H1 (cell line): ENCODE data around the gene MCM7. TPM values are rescaled to one million over a fixed set of nuclear protein-coding genes. Genes with fewer than 3 reads are reported as not detected.

ENCODE experiments used
- CTCF ChIA-PET: fragments of 300-600 bp; sonication (Branson Sonifier 250); formaldehyde crosslinking; loops from one replicate; lab custom pipeline; 2021; ENCODE audit not compliant: partially characterized antibody; lab: Charles Lee
- POLR2A ChIA-PET: fragments of 300-600 bp; sonication (Branson Sonifier 250); formaldehyde crosslinking; loops from one replicate; lab custom pipeline; 2021; ENCODE audit warnings: inconsistent platforms; ENCODE audit not compliant: partially characterized antibody; lab: Charles Lee
- DNase-seq, 2 experiments: peaks; one replicate each; pipeline versions ENCODE4 v3.0.0 to v3.0.0-alpha.2; 2010 to 2022; ENCODE audit warnings: low spot score in 2 of 2, low read depth in 1 of 2, mixed read lengths in 1 of 2
- FAIRE-seq: peaks from 2 replicates; lab custom pipeline; 2011; peaks lifted over from hg19 to GRCh38; lab: Jason Lieb, UNC
- H2AFZ ChIP-seq: 2 replicates; pipeline ENCODE4 v1.8.1; 2012; ENCODE audit warnings: low read length, inconsistent platforms
- H2AK5ac ChIP-seq: 2 replicates; pipeline ENCODE4 v1.6.1; 2013; ENCODE audit warnings: low read depth, low read length
- H2BK120ac ChIP-seq: replicated peaks from 2 replicates; pipeline ENCODE3; 2013; ENCODE audit warnings: low read depth, low read length, inconsistent platforms
- H2BK12ac ChIP-seq: 2 replicates; pipeline ENCODE4 v1.6.1; 2013; ENCODE audit warnings: low read depth, low read length
- H2BK15ac ChIP-seq: 2 replicates; pipeline ENCODE4 v1.6.1; 2013; ENCODE audit warnings: low read length
- H2BK20ac ChIP-seq: 2 replicates; pipeline ENCODE4 v1.6.1; 2013; ENCODE audit warnings: low read length
- H2BK5ac ChIP-seq: 2 replicates; pipeline ENCODE4 v1.6.1; 2013; ENCODE audit warnings: low read depth, low read length
- H3K14ac ChIP-seq: 2 replicates; pipeline ENCODE4 v1.6.1; 2013; ENCODE audit warnings: inconsistent platforms; ENCODE audit not compliant: insufficient read length
- H3K18ac ChIP-seq: 2 replicates; pipeline ENCODE4 v1.6.1; 2013; ENCODE audit warnings: low read length; ENCODE audit errors: extremely low read depth
- H3K23ac ChIP-seq: 2 replicates; pipeline ENCODE4 v1.6.1; 2013; ENCODE audit warnings: inconsistent platforms; ENCODE audit not compliant: insufficient read length
- H3K23me2 ChIP-seq: 2 replicates; pipeline ENCODE4 v1.6.1; 2013; ENCODE audit warnings: low read depth, low read length
- H3K27ac ChIP-seq: 2 replicates; pipeline ENCODE4 v1.6.1; 2011; ENCODE audit warnings: low read depth, low read length, inconsistent platforms
- H3K27me3 ChIP-seq, 4 experiments: replicated peaks in 1 of 4; 1 replicate in 1 of 4; 2 replicates in 3 of 4; pipeline versions ENCODE4 v1.6.1 to v1.8.1; 2011 to 2013; ENCODE audit warnings: low read length in 3 of 4, mild to moderate bottlenecking in 3 of 4, inconsistent platforms in 2 of 4, mixed read lengths in 2 of 4, moderate library complexity in 1 of 4; ENCODE audit not compliant: control insufficient read depth in 3 of 4, insufficient read depth in 3 of 4; ENCODE audit errors: extremely low read depth in 1 of 4
- H3K36me3 ChIP-seq, 4 experiments: 2 replicates each; pipeline versions ENCODE4 v1.6.1 to v1.8.1; 2011 to 2013; ENCODE audit warnings: mild to moderate bottlenecking in 4 of 4, low read length in 3 of 4, moderate library complexity in 2 of 4, control low read depth in 1 of 4, inconsistent platforms in 1 of 4; ENCODE audit not compliant: insufficient read depth in 4 of 4, control insufficient read depth in 2 of 4
- H3K4ac ChIP-seq: replicated peaks from 2 replicates; pipeline ENCODE3; 2013; ENCODE audit warnings: low read length, low read depth, mixed read lengths, inconsistent platforms; ENCODE audit not compliant: insufficient read length
- H3K4me1 ChIP-seq, 4 experiments: replicated peaks in 1 of 4; 1 replicate in 1 of 4; 2 replicates in 3 of 4; pipeline versions ENCODE4 v1.6.1 to v1.8.1; 2011 to 2013; ENCODE audit warnings: low read length in 3 of 4, inconsistent platforms in 2 of 4, mixed read lengths in 1 of 4; ENCODE audit not compliant: insufficient read depth in 4 of 4, control insufficient read depth in 3 of 4
- H3K4me2 ChIP-seq, 2 experiments: 2 replicates each; pipeline versions ENCODE4 v1.6.1 to v1.8.1; 2011 to 2013; ENCODE audit warnings: low read depth in 2 of 2, low read length in 2 of 2, control low read depth in 1 of 2, inconsistent platforms in 1 of 2, mild to moderate bottlenecking in 1 of 2; ENCODE audit not compliant: insufficient read depth in 1 of 2
- H3K4me3 ChIP-seq, 4 experiments: fragments of 200-600, 300-600 bp in 1 of 4; sonication (generic), shearing (Covaris generic), sonication (Bioruptor Twin) in 1 of 4; 2 replicates each; pipeline versions ENCODE4 v1.5.1 to v1.8.1; 2011 to 2016; ENCODE audit warnings: low read length in 4 of 4, low read depth in 3 of 4, control low read depth in 2 of 4, inconsistent platforms in 2 of 4, mild to moderate bottlenecking in 2 of 4, mixed read lengths in 1 of 4, moderate library complexity in 1 of 4; ENCODE audit not compliant: insufficient read depth in 2 of 4; ENCODE audit errors: extremely low read depth in 1 of 4
- H3K56ac ChIP-seq: replicated peaks from 2 replicates; pipeline ENCODE3; 2013; ENCODE audit warnings: low read depth, mild to moderate bottlenecking, mixed read lengths, low read length, inconsistent platforms; ENCODE audit not compliant: insufficient read length
- H3K79me1 ChIP-seq: 2 replicates; pipeline ENCODE4 v1.6.1; 2013; ENCODE audit warnings: low read depth, low read length, control low read depth
- H3K79me2 ChIP-seq, 2 experiments: 2 replicates each; pipeline versions ENCODE4 v1.6.1 to v1.8.1; 2012 to 2013; ENCODE audit warnings: low read length in 2 of 2, mild to moderate bottlenecking in 2 of 2, inconsistent platforms in 1 of 2; ENCODE audit not compliant: insufficient read depth in 2 of 2, control insufficient read depth in 1 of 2
- H3K9ac ChIP-seq, 4 experiments: replicated peaks in 1 of 4; 1 replicate in 1 of 4; 2 replicates in 3 of 4; pipeline versions ENCODE4 v1.6.1 to v1.8.1; 2011 to 2013; ENCODE audit warnings: low read depth in 3 of 4, low read length in 3 of 4, control low read depth in 2 of 4, mild to moderate bottlenecking in 2 of 4, moderate library complexity in 2 of 4, inconsistent platforms in 1 of 4; ENCODE audit errors: extremely low read depth in 1 of 4
- H3K9me3 ChIP-seq, 2 experiments: 2 replicates each; pipeline versions ENCODE4 v1.6.1 to v1.8.1; 2012 to 2013; ENCODE audit warnings: mild to moderate bottlenecking in 2 of 2, moderate library complexity in 2 of 2, control low read depth in 1 of 2, inconsistent platforms in 1 of 2, low read depth in 1 of 2, low read length in 1 of 2, mixed read lengths in 1 of 2; ENCODE audit not compliant: insufficient read depth in 2 of 2
- H4K20me1 ChIP-seq, 2 experiments: replicated peaks in 1 of 2; 2 replicates each; pipeline versions ENCODE3 to v1.8.1; 2011 to 2013; ENCODE audit warnings: inconsistent platforms in 2 of 2, low read length in 2 of 2, mild to moderate bottlenecking in 1 of 2; ENCODE audit not compliant: insufficient read depth in 2 of 2, control insufficient read depth in 1 of 2
- H4K5ac ChIP-seq: 2 replicates; pipeline ENCODE4 v1.6.1; 2013; ENCODE audit warnings: low read length, low read depth, mixed read lengths, inconsistent platforms; ENCODE audit not compliant: insufficient read length
- H4K8ac ChIP-seq: 2 replicates; pipeline ENCODE4 v1.8.0; 2013; ENCODE audit warnings: mild to moderate bottlenecking, moderate library complexity, low read length, inconsistent platforms; ENCODE audit not compliant: insufficient read depth; ENCODE audit errors: extremely low read depth
- H4K91ac ChIP-seq: replicated peaks from 2 replicates; pipeline ENCODE3; 2013; ENCODE audit warnings: low read length, mixed read lengths, inconsistent platforms; ENCODE audit not compliant: insufficient read length
- ASH2L ChIP-seq: fragments of 200-600, 300-600 bp; sonication (generic); IDR thresholded peaks from one replicate; pipeline ENCODE4 v1.7.1; 2017; ENCODE audit warnings: low read length
- CEBPB ChIP-seq: IDR thresholded peaks from 2 replicates; pipeline ENCODE4 v1.6.1; 2012; ENCODE audit warnings: low read depth, low read length
- EP300 ChIP-seq, 2 experiments: IDR thresholded peaks; 1 replicate in 1 of 2; 2 replicates in 1 of 2; pipeline ENCODE4 v1.6.1; 2011 to 2012; ENCODE audit warnings: low read depth in 2 of 2, low read length in 2 of 2, mild to moderate bottlenecking in 2 of 2, borderline replicate concordance in 1 of 2, inconsistent platforms in 1 of 2, moderate library complexity in 1 of 2
- MAX ChIP-seq: IDR thresholded peaks from 2 replicates; pipeline ENCODE4 v1.6.1; 2012; ENCODE audit warnings: inconsistent platforms
- RNF2 ChIP-seq: fragments of 200-900, 300-1000 bp; sonication (generic); IDR thresholded peaks from 2 replicates; pipeline ENCODE4 v1.7.1; 2016; ENCODE audit warnings: borderline replicate concordance, low read depth, mild to moderate bottlenecking, antibody characterized with exemption, low read length; ENCODE audit not compliant: poor library complexity, severe bottlenecking; ENCODE audit errors: missing control alignments
- TAF7 ChIP-seq: optimal IDR thresholded peaks from 2 replicates; pipeline ENCODE3; 2011; ENCODE audit warnings: low read depth, mild to moderate bottlenecking, inconsistent platforms, low read length, moderate library complexity, borderline replicate concordance
- WGBS, 2 experiments: shearing (Covaris generic) in 1 of 2; methylation state at CpG; one replicate each; pipeline versions ENCODE4 v1.1.6 to v1.1.7; 2013 to 2015; ENCODE audit warnings: low lambda C conversion rate in 2 of 2, mixed read lengths in 2 of 2, inconsistent platforms in 1 of 2, low coverage in 1 of 2, missing lambda C conversion rate in 1 of 2; ENCODE audit not compliant: insufficient replicate concordance in 2 of 2, insufficient coverage in 1 of 2, insufficient read length in 1 of 2; ENCODE audit errors: extremely low coverage in 1 of 2, missing lambda C conversion rate in 1 of 2; 5-methylcytosine and 5-hydroxymethylcytosine counted together
- polyA plus RNA-seq, 7 experiments: library from polyadenylated mRNA; depleted of rRNA in 3 of 7; stranded (reverse) in 5 of 7; unstranded in 2 of 7; fragments of >200 nt in 5 of 7; fragments of 200-250 nt in 2 of 7; gene quantifications; 1 replicate in 5 of 7; 2 replicates in 1 of 7; 4 replicates in 1 of 7; pipeline versions ENCODE4 v1.2.1 to v1.2.3, GENCODE V29; 2011 to 2013; ENCODE audit warnings: missing spikeins in 2 of 7, mixed read lengths in 2 of 7
- total RNA-seq: library from RNA; stranded (reverse); fragmentation: NEBNext Ultra II Directional; extraction: Animal tissue kit (Norgen Biotek cat#: 25700); gene quantifications from 2 replicates; pipeline ENCODE4 v1.2.1, GENCODE V29; 2021

Gene MCM7
- total and polyA plus RNA-seq, 2 of the 8 experiments (the other 6 are each of a cell fraction or from before 2014, with no cell fraction given) = 313 to 344 TPM

- H3K56ac ChIP-seq = no peak overlapping the region
- peaks cover 0 to 8% (median 3%) of the 10 kb centered on the region in 4 experiments; a peak in 3 of 7 replicates for H3K4me1 ChIP-seq
- H4K5ac ChIP-seq = no peak overlapping the region
- H3K18ac ChIP-seq = no peak overlapping the region
- no peak overlapping the region for H3K4ac ChIP-seq
- H3K27ac ChIP-seq = no peak overlapping the region
- H2BK15ac ChIP-seq = no peak overlapping the region
- no peaks in the 10 kb centered on the region for H3K27me3 ChIP-seq
- H3K79me1 ChIP-seq = peaks cover 3% of the 10 kb centered on the region
- peaks cover 7 to 11% of the 10 kb centered on the region in 2 experiments for H4K20me1 ChIP-seq
- no peak overlapping the region for H2BK120ac ChIP-seq
- H4K91ac ChIP-seq = no peak overlapping the region
- H3K23me2 ChIP-seq = no peaks in the 10 kb centered on the region; the same call in 1 of the 2 replicates
- no peak overlapping the region for H3K14ac ChIP-seq
- no peaks in the 10 kb centered on the region for H3K9me3 ChIP-seq
- no peak overlapping the region for H4K8ac ChIP-seq
- no peak overlapping the region for H2BK20ac ChIP-seq
- H3K9ac ChIP-seq = no peak overlapping the region
- peak overlapping the region; percentile 76 to 97 (median 84); a peak in 6 of 8 replicates for H3K4me3 ChIP-seq
- H3K23ac ChIP-seq = no peak overlapping the region
- peaks cover 9 to 36% of the 10 kb centered on the region in 2 experiments for H3K79me2 ChIP-seq
- H2AK5ac ChIP-seq = no peak overlapping the region
- H3K4me2 ChIP-seq = peak overlapping the region in 1 of 2 experiments; percentile 85; a peak in 3 of 4 replicates
- ChIA-PET POLR2A (interaction anchor here (0.7 to 20.0 kb wide), 7 partner anchors 15 to 326 kb away, joined by 3 to 722 read pairs (median 24); partner anchors contain the start of genes CNPY4, COPS6, GAL3ST4 and LAMTOR4), CTCF (interaction anchor here (0.8 to 5.9 kb wide), 8 partner anchors 8 to 106 kb away, joined by 3 to 55 read pairs (median 4); no protein-coding TSS in a partner anchor)
- H2AFZ ChIP-seq = no peak overlapping the region
- H2BK12ac ChIP-seq = no peak overlapping the region
- no peak overlapping the region; the same call in 1 of the 2 replicates for H2BK5ac ChIP-seq
- H3K36me3 ChIP-seq = peaks cover 22 to 43% (median 34%) of the 10 kb centered on the region in 4 experiments
- DNase-seq = no peak
- 95% methylated on average over 17 of the region's 17 CpGs; no CpG with 5 or more reads in 1 of the 2 experiments for WGBS, 2 experiments
- no peak for FAIRE-seq
- TF ChIP-seq MAX (no peak), TAF7 (no peak), ASH2L (no peak), CEBPB (no peak), EP300 (IDR thresholded peaks at IDR 0.05; ENCODE audit: borderline replicate concordance in 1 of 2, low read depth in 2 of 2, low read length in 2 of 2) (no peak), RNF2 (no peak)
These were observed 2.0 kb upstream of the MCM7 start for GRCh38 chr7:100102950-100103840.
